Breast epithelium (tissue), 3 donors: ENCODE data around the gene PSME1.

Source experiments
- CTCF ChIP-seq, 3 donors: fragments of 450-650 bp; IDR thresholded peaks; one replicate each; pipeline ENCODE4 v1.5.1; 2016 to 2017; ENCODE audit warnings: antibody characterized with exemption in 3 of 3, mild to moderate bottlenecking in 3 of 3, moderate library complexity in 3 of 3
- POLR2A ChIP-seq: fragments of 450-650 bp; IDR thresholded peaks from one replicate; pipeline ENCODE4 v1.6.1; 2016; ENCODE audit warnings: antibody characterized with exemption, mild to moderate bottlenecking, moderate library complexity
- POLR2AphosphoS5 ChIP-seq, 3 donors: sonication (generic); formaldehyde crosslinking; IDR thresholded peaks; one replicate each; pipeline ENCODE4 v1.6.1; 2017; ENCODE audit warnings: antibody characterized with exemption in 3 of 3

DNA sequence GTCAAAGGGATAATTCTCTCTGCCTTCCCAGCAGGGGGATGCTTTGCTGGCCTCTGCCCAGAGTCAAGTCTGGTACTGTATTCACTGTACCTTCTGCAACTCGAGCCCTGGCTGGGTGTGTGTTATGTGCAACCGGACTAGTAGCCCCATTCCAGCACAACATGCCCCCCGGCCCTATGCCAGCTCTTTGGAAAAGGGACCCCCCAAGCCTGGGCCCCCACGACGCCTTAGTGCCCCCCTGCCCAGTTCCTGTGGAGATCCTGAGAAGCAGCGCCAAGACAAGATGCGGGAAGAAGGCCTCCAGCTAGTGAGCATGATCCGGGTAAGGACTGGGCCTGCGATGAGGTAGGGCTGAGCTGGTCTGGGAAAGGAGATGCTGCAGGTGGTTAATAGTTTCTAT lies 14.6 kb downstream of the PSME1 start:
- TF ChIP-seq CTCF (IDR thresholded peaks at IDR 0.05) (no peak), POLR2AphosphoS5 (IDR thresholded peaks at IDR 0.05) (no peak), POLR2A (no peak)
